ENCODE results near the gene KRT72. TPM values are rescaled to one million over a fixed set of nuclear protein-coding genes. Genes with fewer than 3 reads are reported as not detected.

KRT72 gene
- polyA plus RNA-seq, 1 donor from 2014 or later: not detected

DNA sequence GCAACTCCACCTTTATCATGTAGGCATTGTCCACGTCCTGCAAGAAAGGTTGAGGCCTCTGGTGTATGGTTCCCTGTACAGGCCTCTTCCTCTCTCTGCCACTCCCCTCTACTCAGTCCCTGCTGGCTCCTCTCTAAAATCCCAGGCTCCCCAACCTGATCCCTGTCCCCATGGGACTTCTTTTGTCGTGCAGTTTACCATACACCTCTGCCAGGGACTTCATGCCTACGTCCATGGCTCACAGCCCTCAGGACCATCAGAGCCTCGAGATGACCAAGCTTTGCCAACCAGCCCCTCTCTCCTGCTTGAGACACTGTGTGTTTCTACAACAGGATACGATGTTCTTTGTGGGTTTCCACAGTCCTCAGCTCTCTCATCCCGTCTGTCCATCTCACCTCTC lies 47.8 kb upstream of the KRT72 start:
- no peaks in the 10 kb centered on the region for H3K9me3 ChIP-seq (ENCODE audit: low read length)
- H3K27me3 ChIP-seq (ENCODE audit: insufficient read depth, low read depth, low read length): no peaks in the 10 kb centered on the region
- no peak overlapping the region for H3K27ac ChIP-seq (ENCODE audit: low read length)
- no peaks in the 10 kb centered on the region for H4K20me1 ChIP-seq (ENCODE audit: insufficient read depth)
- TF ChIP-seq EZH2 (IDR thresholded peaks at IDR 0.05; ENCODE audit: borderline replicate concordance, insufficient read depth, low read length, poor library complexity, severe bottlenecking) (no peak), RAD21 (conservative IDR thresholded peaks at IDR 0.05) (no peak), SMC3 (conservative IDR thresholded peaks at IDR 0.05; ENCODE audit: poor library complexity) (no peak), POLR2AphosphoS5 (IDR thresholded peaks at IDR 0.05) (no peak), MXI1 (conservative IDR thresholded peaks at IDR 0.05; ENCODE audit: poor library complexity, severe bottlenecking) (no peak)
- no peak overlapping the region for H3K4me3 ChIP-seq (ENCODE audit: low read length)
- no peaks in the 10 kb centered on the region for H3K36me3 ChIP-seq (ENCODE audit: insufficient read depth, low read length)
- H3K9ac ChIP-seq (ENCODE audit: low read length): no peak overlapping the region
- no peaks in the 10 kb centered on the region for H3K79me2 ChIP-seq (replicated peaks; ENCODE audit: insufficient read depth, low read length)
- H3K4me2 ChIP-seq (ENCODE audit: low read length): no peak overlapping the region
- H3K9me2 ChIP-seq (ENCODE audit: insufficient read depth, low read length): no peaks in the 10 kb centered on the region
- H2AFZ ChIP-seq (ENCODE audit: low read depth, low read length): no peak overlapping the region
- no peaks in the 10 kb centered on the region for H3F3A ChIP-seq (ENCODE audit: insufficient read depth, low read length, poor library complexity, severe bottlenecking)

- H3K9me2 ChIP-seq (ENCODE audit: insufficient read depth, low read length): no peaks in the 10 kb centered on the region
- no peak overlapping the region for H2AFZ ChIP-seq (ENCODE audit: low read depth, low read length)
- no peaks in the 10 kb centered on the region for H3K79me2 ChIP-seq (replicated peaks; ENCODE audit: insufficient read depth, low read length)
- no peak overlapping the region for H3K27ac ChIP-seq (ENCODE audit: low read length)
- H3K9ac ChIP-seq (ENCODE audit: low read length): no peak overlapping the region
- no peak for TF ChIP-seq POLR2AphosphoS5 (IDR thresholded peaks at IDR 0.05)
- no peaks in the 10 kb centered on the region for H3K27me3 ChIP-seq (ENCODE audit: insufficient read depth, low read depth, low read length)
- no peaks in the 10 kb centered on the region for H3K9me3 ChIP-seq (ENCODE audit: low read length)
- no peaks in the 10 kb centered on the region for H3F3A ChIP-seq (ENCODE audit: insufficient read depth, low read length, poor library complexity, severe bottlenecking)
- no peaks in the 10 kb centered on the region for H3K36me3 ChIP-seq (ENCODE audit: insufficient read depth, low read length)
- H3K4me2 ChIP-seq (ENCODE audit: low read length): no peak overlapping the region
- no peaks in the 10 kb centered on the region for H4K20me1 ChIP-seq (ENCODE audit: insufficient read depth)
- H3K4me3 ChIP-seq (ENCODE audit: low read length): no peak overlapping the region
Measured at GRCh38 chr12:52648012-52648550, 46.8 kb upstream of the KRT72 start.

DNA sequence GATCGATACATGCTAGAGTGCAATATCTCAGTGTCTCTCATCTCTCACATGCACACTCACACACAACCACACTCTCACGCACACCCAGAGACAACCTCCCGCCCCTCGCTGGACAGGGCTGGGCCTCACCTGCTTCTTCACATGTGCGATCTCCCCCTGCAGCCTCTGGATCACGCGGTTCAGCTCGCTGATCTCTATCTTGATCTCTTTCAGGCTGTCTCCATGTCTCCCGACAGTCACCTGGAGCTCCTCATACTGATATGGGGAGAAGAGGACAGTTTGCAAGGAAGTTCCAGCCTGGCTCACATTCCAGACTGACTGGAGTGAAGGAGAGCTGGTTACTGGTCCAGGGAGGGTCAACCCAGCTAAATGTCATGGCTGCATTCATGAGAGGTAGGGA lies 46.3 kb upstream of the KRT72 start:
- Histone ChIP-seq H3F3A (ENCODE audit: insufficient read depth, low read length, poor library complexity, severe bottlenecking) (no peaks in the 10 kb centered on the region), H3K9ac (ENCODE audit: low read length) (no peak overlapping the region), H3K4me2 (ENCODE audit: low read length) (no peak overlapping the region), H3K9me3 (ENCODE audit: low read length) (no peaks in the 10 kb centered on the region), H3K79me2 (replicated peaks; ENCODE audit: insufficient read depth, low read length) (no peaks in the 10 kb centered on the region), H3K36me3 (ENCODE audit: insufficient read depth, low read length) (no peaks in the 10 kb centered on the region), H2AFZ (ENCODE audit: low read depth, low read length) (no peak overlapping the region), H3K4me3 (ENCODE audit: low read length) (no peak overlapping the region), H3K27ac (ENCODE audit: low read length) (no peak overlapping the region), H3K9me2 (ENCODE audit: insufficient read depth, low read length) (no peaks in the 10 kb centered on the region), H3K27me3 (ENCODE audit: insufficient read depth, low read depth, low read length) (no peaks in the 10 kb centered on the region), H4K20me1 (ENCODE audit: insufficient read depth) (no peaks in the 10 kb centered on the region)
- TF ChIP-seq POLR2AphosphoS5 (IDR thresholded peaks at IDR 0.05) (no peak), MXI1 (conservative IDR thresholded peaks at IDR 0.05; ENCODE audit: poor library complexity, severe bottlenecking) (no peak), EP300 (conservative IDR thresholded peaks at IDR 0.05; ENCODE audit: poor library complexity, severe bottlenecking) (no peak), SMC3 (conservative IDR thresholded peaks at IDR 0.05; ENCODE audit: poor library complexity) (no peak), CTCF (IDR thresholded peaks at IDR 0.05; ENCODE audit: poor library complexity, severe bottlenecking) (no peak), EZH2 (IDR thresholded peaks at IDR 0.05; ENCODE audit: borderline replicate concordance, insufficient read depth, low read length, poor library complexity, severe bottlenecking) (no peak), TAF1 (IDR thresholded peaks at IDR 0.05; ENCODE audit: low read depth) (no peak), RAD21 (conservative IDR thresholded peaks at IDR 0.05) (no peak)
- TF ChIP-seq, protein P1, sequence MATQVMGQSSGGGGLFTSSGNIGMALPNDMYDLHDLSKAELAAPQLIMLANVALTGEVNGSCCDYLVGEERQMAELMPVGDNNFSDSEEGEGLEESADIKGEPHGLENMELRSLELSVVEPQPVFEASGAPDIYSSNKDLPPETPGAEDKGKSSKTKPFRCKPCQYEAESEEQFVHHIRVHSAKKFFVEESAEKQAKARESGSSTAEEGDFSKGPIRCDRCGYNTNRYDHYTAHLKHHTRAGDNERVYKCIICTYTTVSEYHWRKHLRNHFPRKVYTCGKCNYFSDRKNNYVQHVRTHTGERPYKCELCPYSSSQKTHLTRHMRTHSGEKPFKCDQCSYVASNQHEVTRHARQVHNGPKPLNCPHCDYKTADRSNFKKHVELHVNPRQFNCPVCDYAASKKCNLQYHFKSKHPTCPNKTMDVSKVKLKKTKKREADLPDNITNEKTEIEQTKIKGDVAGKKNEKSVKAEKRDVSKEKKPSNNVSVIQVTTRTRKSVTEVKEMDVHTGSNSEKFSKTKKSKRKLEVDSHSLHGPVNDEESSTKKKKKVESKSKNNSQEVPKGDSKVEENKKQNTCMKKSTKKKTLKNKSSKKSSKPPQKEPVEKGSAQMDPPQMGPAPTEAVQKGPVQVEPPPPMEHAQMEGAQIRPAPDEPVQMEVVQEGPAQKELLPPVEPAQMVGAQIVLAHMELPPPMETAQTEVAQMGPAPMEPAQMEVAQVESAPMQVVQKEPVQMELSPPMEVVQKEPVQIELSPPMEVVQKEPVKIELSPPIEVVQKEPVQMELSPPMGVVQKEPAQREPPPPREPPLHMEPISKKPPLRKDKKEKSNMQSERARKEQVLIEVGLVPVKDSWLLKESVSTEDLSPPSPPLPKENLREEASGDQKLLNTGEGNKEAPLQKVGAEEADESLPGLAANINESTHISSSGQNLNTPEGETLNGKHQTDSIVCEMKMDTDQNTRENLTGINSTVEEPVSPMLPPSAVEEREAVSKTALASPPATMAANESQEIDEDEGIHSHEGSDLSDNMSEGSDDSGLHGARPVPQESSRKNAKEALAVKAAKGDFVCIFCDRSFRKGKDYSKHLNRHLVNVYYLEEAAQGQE (IDR thresholded peaks at IDR 0.05; ENCODE audit: borderline replicate concordance): no peak
